NCI-H2029 treated with DMSO at 0.1 percent for 48 hours (cell line): ENCODE measurements around the gene LRP5.
"Not testable (repeated sequence)": the region's sequence is repeated elsewhere in the genome, so short reads cannot be mapped to it uniquely, and the experiment has no call there.

Experiments used
- DNase-seq: peaks from one replicate; lab custom pipeline; 2025; lab: John Stamatoyannopoulos, UW

The LRP5 gene

GRCh38 chr11:68423481-68423880 lies 111.1 kb downstream of the LRP5 start:
- no peak for DNase-seq

- DNase-seq, result no peak
Observed at GRCh38 chr11:68424101-68424632, 111.8 kb downstream of the LRP5 start.

- DNase-seq, result no peak
Observed at GRCh38 chr11:68424981-68425865, 112.8 kb downstream of the LRP5 start.

GRCh38 chr11:68425866-68426380 lies 113.5 kb downstream of the LRP5 start:
- DNase-seq, result no peak

- DNase-seq, result no peak
Observed at GRCh38 chr11:68429661-68430060, 117.3 kb downstream of the LRP5 start.

- DNase-seq, result no peak
Observed at GRCh38 chr11:68430384-68430783, 118.0 kb downstream of the LRP5 start.

- DNase-seq, result peak; percentile 87
Observed at GRCh38 chr11:68430801-68431200, 118.4 kb downstream of the LRP5 start.

GRCh38 chr11:68431984-68432645 lies 119.7 kb downstream of the LRP5 start:
- no peak for DNase-seq

- no peak for DNase-seq
Observed at GRCh38 chr11:68432874-68433273, 120.5 kb downstream of the LRP5 start.

GRCh38 chr11:68433541-68433940 lies 121.2 kb downstream of the LRP5 start:
- no peak for DNase-seq

- not testable (repeated sequence) for DNase-seq
Observed at GRCh38 chr11:68434159-68434558, 121.8 kb downstream of the LRP5 start.

GRCh38 chr11:68436162-68436888 lies 123.9 kb downstream of the LRP5 start:
- DNase-seq, result no peak

GRCh38 chr11:68436985-68437926 lies 124.9 kb downstream of the LRP5 start:
- no peak for DNase-seq

- no peak for DNase-seq
Observed at GRCh38 chr11:68437927-68438657, 125.7 kb downstream of the LRP5 start.

GRCh38 chr11:68438658-68439259 lies 126.4 kb downstream of the LRP5 start:
- no peak for DNase-seq

GRCh38 chr11:68439355-68440065 lies 127.1 kb downstream of the LRP5 start:
- no peak for DNase-seq

- DNase-seq, result no peak
Observed at GRCh38 chr11:68440224-68440623, 127.8 kb downstream of the LRP5 start.

- DNase-seq, result no peak
Observed at GRCh38 chr11:68441466-68442230, 129.3 kb downstream of the LRP5 start.
